Measurements from ENCODE around the gene LAMTOR4. TPM values are rescaled to one million over a fixed set of nuclear protein-coding genes. Genes with fewer than 3 reads are reported as not detected.

Gene LAMTOR4
- total and polyA plus RNA-seq, 2 of the 13 experiments (the other 11 are each of a cell fraction or from before 2014, with no cell fraction given): 115 to 118 TPM

DNA sequence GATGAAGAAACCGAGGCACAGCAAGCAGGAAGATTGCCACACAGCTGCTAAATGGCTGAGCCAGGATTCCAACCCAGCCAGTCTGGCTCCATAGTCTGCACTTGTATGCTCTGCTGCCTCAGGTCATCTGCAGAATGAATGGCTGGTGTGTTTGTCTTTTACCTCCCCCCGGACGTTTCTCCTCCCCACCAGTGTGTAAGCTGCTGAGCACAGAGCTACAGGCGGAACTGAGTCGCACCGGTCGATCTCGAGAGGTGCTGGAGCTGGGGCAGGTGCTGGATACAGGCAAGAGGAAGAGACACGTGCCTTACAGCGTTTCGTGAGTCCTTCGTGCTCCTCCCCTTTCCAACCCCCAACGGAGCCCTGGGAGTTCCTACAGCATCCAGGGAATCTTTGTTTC lies 26.7 kb upstream of the LAMTOR4 start (continued):
- TF ChIP-seq CEBPZ (IDR thresholded peaks at IDR 0.05; ENCODE audit: low read length) (no peak), KDM2A (CRISPR knock-in tag; IDR thresholded peaks at IDR 0.05; ENCODE audit: borderline replicate concordance, low read depth) (peak; percentile 59; the same call in 1 of the 2 replicates), KLF16 (CRISPR knock-in tag; IDR thresholded peaks at IDR 0.05) (peak in 1 of 2 experiments; percentile 69; a peak in 1 of 4 replicates), PCBP1 (IDR thresholded peaks at IDR 0.05; ENCODE audit: borderline replicate concordance, low read depth, low read length) (no peak), SALL2 (CRISPR knock-in tag; IDR thresholded peaks at IDR 0.05) (no peak), PAF1 (CRISPR knock-in tag; IDR thresholded peaks at IDR 0.05) (no peak), JUN (CRISPR knock-in tag; IDR thresholded peaks at IDR 0.05) (0 out of 2 replicates have a peak, but pooled peaks have one; percentile 63), NR2F6 (IDR thresholded peaks at IDR 0.05) (no peak), NR2F6 (CRISPR knock-in tag; IDR thresholded peaks at IDR 0.05) (peak; percentile 49; the same call in 1 of the 2 replicates), SOX5 (CRISPR knock-in tag; IDR thresholded peaks at IDR 0.05; ENCODE audit: borderline replicate concordance) (peak; percentile 62), PHF20 (CRISPR knock-in tag; IDR thresholded peaks at IDR 0.05) (no peak)
- TF ChIP-seq, protein P1, sequence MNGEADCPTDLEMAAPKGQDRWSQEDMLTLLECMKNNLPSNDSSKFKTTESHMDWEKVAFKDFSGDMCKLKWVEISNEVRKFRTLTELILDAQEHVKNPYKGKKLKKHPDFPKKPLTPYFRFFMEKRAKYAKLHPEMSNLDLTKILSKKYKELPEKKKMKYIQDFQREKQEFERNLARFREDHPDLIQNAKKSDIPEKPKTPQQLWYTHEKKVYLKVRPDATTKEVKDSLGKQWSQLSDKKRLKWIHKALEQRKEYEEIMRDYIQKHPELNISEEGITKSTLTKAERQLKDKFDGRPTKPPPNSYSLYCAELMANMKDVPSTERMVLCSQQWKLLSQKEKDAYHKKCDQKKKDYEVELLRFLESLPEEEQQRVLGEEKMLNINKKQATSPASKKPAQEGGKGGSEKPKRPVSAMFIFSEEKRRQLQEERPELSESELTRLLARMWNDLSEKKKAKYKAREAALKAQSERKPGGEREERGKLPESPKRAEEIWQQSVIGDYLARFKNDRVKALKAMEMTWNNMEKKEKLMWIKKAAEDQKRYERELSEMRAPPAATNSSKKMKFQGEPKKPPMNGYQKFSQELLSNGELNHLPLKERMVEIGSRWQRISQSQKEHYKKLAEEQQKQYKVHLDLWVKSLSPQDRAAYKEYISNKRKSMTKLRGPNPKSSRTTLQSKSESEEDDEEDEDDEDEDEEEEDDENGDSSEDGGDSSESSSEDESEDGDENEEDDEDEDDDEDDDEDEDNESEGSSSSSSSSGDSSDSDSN (CRISPR knock-in tag; IDR thresholded peaks at IDR 0.05): peak; percentile 65
- TF ChIP-seq, protein P2, sequence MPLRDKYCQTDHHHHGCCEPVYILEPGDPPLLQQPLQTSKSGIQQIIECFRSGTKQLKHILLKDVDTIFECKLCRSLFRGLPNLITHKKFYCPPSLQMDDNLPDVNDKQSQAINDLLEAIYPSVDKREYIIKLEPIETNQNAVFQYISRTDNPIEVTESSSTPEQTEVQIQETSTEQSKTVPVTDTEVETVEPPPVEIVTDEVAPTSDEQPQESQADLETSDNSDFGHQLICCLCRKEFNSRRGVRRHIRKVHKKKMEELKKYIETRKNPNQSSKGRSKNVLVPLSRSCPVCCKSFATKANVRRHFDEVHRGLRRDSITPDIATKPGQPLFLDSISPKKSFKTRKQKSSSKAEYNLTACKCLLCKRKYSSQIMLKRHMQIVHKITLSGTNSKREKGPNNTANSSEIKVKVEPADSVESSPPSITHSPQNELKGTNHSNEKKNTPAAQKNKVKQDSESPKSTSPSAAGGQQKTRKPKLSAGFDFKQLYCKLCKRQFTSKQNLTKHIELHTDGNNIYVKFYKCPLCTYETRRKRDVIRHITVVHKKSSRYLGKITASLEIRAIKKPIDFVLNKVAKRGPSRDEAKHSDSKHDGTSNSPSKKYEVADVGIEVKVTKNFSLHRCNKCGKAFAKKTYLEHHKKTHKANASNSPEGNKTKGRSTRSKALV (CRISPR knock-in tag; IDR thresholded peaks at IDR 0.05): no peak
- TF ChIP-seq, protein P3, sequence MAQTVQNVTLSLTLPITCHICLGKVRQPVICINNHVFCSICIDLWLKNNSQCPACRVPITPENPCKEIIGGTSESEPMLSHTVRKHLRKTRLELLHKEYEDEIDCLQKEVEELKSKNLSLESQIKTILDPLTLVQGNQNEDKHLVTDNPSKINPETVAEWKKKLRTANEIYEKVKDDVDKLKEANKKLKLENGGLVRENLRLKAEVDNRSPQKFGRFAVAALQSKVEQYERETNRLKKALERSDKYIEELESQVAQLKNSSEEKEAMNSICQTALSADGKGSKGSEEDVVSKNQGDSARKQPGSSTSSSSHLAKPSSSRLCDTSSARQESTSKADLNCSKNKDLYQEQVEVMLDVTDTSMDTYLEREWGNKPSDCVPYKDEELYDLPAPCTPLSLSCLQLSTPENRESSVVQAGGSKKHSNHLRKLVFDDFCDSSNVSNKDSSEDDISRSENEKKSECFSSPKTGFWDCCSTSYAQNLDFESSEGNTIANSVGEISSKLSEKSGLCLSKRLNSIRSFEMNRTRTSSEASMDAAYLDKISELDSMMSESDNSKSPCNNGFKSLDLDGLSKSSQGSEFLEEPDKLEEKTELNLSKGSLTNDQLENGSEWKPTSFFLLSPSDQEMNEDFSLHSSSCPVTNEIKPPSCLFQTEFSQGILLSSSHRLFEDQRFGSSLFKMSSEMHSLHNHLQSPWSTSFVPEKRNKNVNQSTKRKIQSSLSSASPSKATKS (CRISPR knock-in tag; IDR thresholded peaks at IDR 0.05): no peak
- TF ChIP-seq, protein P4, sequence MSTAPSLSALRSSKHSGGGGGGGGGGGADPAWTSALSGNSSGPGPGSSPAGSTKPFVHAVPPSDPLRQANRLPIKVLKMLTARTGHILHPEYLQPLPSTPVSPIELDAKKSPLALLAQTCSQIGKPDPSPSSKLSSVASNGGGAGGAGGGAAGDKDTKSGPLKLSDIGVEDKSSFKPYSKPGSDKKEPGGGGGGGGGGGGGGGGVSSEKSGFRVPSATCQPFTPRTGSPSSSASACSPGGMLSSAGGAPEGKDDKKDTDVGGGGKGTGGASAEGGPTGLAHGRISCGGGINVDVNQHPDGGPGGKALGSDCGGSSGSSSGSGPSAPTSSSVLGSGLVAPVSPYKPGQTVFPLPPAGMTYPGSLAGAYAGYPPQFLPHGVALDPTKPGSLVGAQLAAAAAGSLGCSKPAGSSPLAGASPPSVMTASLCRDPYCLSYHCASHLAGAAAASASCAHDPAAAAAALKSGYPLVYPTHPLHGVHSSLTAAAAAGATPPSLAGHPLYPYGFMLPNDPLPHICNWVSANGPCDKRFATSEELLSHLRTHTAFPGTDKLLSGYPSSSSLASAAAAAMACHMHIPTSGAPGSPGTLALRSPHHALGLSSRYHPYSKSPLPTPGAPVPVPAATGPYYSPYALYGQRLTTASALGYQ (CRISPR knock-in tag; IDR thresholded peaks at IDR 0.05): no peak
